Measurements from ENCODE around the gene SUSD6.
"Not testable (repeated sequence)": the region's sequence is repeated elsewhere in the genome, so short reads cannot be mapped to it uniquely, and the experiment has no call there.

The SUSD6 gene

GRCh38 chr14:69694730-69695281 is 83.4 kb downstream of the SUSD6 start:
- DNase-seq (ENCODE audit: low spot score) = no peak

- DNase-seq (ENCODE audit: low spot score) = no peak
These were observed 84.2 kb downstream of the SUSD6 start for GRCh38 chr14:69695322-69696203.

GRCh38 chr14:69696204-69696527 is 84.8 kb downstream of the SUSD6 start:
- no peak for DNase-seq (ENCODE audit: low spot score)

GRCh38 chr14:69696633-69697557 is 85.5 kb downstream of the SUSD6 start:
- DNase-seq (ENCODE audit: low spot score) = no peak

- no peak for DNase-seq (ENCODE audit: low spot score)
These were observed 87.2 kb downstream of the SUSD6 start for GRCh38 chr14:69698572-69698971.

- not testable (repeated sequence) for DNase-seq (ENCODE audit: low spot score)
These were observed 87.8 kb downstream of the SUSD6 start for GRCh38 chr14:69699243-69699642.

- DNase-seq (ENCODE audit: low spot score) = no peak
These were observed 88.4 kb downstream of the SUSD6 start for GRCh38 chr14:69699748-69700303.

GRCh38 chr14:69700575-69700974 is 89.2 kb downstream of the SUSD6 start:
- no peak for DNase-seq (ENCODE audit: low spot score)

GRCh38 chr14:69701291-69701690 is 89.9 kb downstream of the SUSD6 start:
- DNase-seq (ENCODE audit: low spot score) = no peak

GRCh38 chr14:69701857-69702256 is 90.5 kb downstream of the SUSD6 start:
- DNase-seq (ENCODE audit: low spot score) = no peak

- DNase-seq (ENCODE audit: low spot score) = no peak
These were observed 91.9 kb downstream of the SUSD6 start for GRCh38 chr14:69703047-69704039.

GRCh38 chr14:69704319-69704718 is 92.9 kb downstream of the SUSD6 start:
- DNase-seq (ENCODE audit: low spot score) = no peak

- DNase-seq (ENCODE audit: low spot score) = no peak
These were observed 94.3 kb downstream of the SUSD6 start for GRCh38 chr14:69705706-69706105.

GRCh38 chr14:69708049-69708448 is 96.7 kb downstream of the SUSD6 start:
- no peak for DNase-seq (ENCODE audit: low spot score)

- no peak for DNase-seq (ENCODE audit: low spot score)
These were observed 97.5 kb downstream of the SUSD6 start for GRCh38 chr14:69708586-69709560.

- no peak for DNase-seq (ENCODE audit: low spot score)
These were observed 99.0 kb downstream of the SUSD6 start for GRCh38 chr14:69710378-69710777.

- no peak for DNase-seq (ENCODE audit: low spot score)
These were observed 99.7 kb downstream of the SUSD6 start for GRCh38 chr14:69711065-69711464.

GRCh38 chr14:69711477-69711876 is 100.1 kb downstream of the SUSD6 start:
- DNase-seq (ENCODE audit: low spot score) = no peak

- DNase-seq (ENCODE audit: low spot score) = no peak
These were observed 100.6 kb downstream of the SUSD6 start for GRCh38 chr14:69711881-69712560.
